Suprapubic skin (tissue), 4 donors: ENCODE data around the gene CCSER2.

Experiments used
- CTCF ChIP-seq, 2 donors: fragments of 200-600 bp in 1 of 2; fragments of 450-650 bp in 1 of 2; sonication (generic) in 1 of 2; IDR thresholded peaks; one replicate each; pipeline ENCODE4 v1.5.1; 2016 to 2019; ENCODE audit warnings: antibody characterized with exemption in 2 of 2, mild to moderate bottlenecking in 1 of 2, moderate library complexity in 1 of 2
- EP300 ChIP-seq: sonication (generic); formaldehyde crosslinking; IDR thresholded peaks from one replicate; pipeline ENCODE4 v1.6.1; 2017; ENCODE audit warnings: antibody characterized with exemption
- POLR2A ChIP-seq, 2 donors: fragments of 450-650 bp; IDR thresholded peaks; one replicate each; pipeline ENCODE4 v1.6.1; 2017; ENCODE audit warnings: antibody characterized with exemption in 2 of 2, mild to moderate bottlenecking in 2 of 2, moderate library complexity in 2 of 2
- POLR2AphosphoS5 ChIP-seq, 3 donors: sonication (generic); formaldehyde crosslinking; IDR thresholded peaks; one replicate each; pipeline ENCODE4 v1.6.1; 2017; ENCODE audit warnings: antibody characterized with exemption in 3 of 3

GRCh38 chr10:84563355-84563754 lies 235.0 kb downstream of the CCSER2 start:
- TF ChIP-seq CTCF (IDR thresholded peaks at IDR 0.05) (no peak), POLR2AphosphoS5 (IDR thresholded peaks at IDR 0.05) (no peak), POLR2A (IDR thresholded peaks at IDR 0.05) (no peak), EP300 (no peak)
